Glomerular visceral epithelial cell (primary cell): ENCODE data around the gene PSMB11.

Experiments
- DNase-seq: peaks from one replicate; pipeline ENCODE4 v3.0.0-alpha.2; 2016; ENCODE audit errors: extremely low spot score

The PSMB11 gene

GRCh38 chr14:23085458-23085857 is 43.4 kb downstream of the PSMB11 start:
- no peak for DNase-seq

GRCh38 chr14:23086565-23086964 is 44.6 kb downstream of the PSMB11 start:
- DNase-seq = no peak

DNA sequence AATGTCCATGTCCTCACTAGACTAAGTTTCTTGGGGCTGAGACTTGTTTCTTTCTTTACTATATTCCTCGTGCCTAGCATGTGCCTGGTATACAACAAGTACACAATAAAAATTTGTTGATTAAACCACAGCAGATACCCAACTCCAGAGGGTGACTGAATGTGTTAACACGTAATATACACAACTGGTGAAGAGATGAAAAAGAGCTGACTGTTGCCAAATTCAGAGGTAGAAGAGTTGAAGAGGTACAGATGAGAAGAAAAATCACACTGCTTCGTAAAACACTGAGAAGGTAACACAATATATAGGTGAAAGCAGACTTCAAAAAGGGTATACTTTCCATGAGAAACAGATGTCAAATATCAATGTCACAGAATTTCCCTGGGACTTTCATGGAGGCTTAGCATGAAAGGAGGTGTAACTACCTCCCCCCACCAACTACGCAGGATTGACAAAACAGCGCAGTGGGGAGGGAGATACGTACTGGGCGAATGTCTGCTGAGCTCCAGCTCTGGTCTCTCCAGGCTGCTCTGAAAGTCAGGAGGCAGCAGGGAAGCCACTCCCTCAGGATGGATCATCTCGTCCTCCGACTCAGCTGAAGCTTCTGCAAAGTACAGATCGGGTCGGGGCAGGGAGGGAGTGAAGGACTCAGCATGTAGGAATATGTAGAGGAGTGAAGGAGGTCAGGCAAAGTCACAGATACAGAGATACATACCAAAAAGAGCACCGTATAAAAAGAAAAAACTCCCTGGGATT is 47.7 kb downstream of the PSMB11 start:
- DNase-seq = no peak

DNA sequence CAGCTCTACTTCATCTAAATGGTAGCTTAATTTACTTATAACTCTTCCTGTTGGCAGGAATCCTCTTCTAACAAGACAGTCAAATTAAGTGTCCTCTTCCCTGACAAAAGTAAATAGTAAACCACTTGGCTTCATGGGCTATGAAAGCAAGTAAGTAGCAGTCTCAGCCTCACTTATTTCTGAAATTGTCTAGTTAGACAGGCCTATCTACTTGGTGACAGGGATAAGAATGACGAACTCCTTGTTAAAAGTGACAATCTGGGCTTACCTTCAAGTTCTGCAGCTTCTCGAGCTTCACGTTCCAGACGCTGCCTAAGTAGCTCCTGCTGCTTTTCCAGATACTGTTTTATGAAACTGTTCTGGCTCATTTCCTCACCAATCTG is 48.2 kb downstream of the PSMB11 start:
- no peak for DNase-seq

DNA sequence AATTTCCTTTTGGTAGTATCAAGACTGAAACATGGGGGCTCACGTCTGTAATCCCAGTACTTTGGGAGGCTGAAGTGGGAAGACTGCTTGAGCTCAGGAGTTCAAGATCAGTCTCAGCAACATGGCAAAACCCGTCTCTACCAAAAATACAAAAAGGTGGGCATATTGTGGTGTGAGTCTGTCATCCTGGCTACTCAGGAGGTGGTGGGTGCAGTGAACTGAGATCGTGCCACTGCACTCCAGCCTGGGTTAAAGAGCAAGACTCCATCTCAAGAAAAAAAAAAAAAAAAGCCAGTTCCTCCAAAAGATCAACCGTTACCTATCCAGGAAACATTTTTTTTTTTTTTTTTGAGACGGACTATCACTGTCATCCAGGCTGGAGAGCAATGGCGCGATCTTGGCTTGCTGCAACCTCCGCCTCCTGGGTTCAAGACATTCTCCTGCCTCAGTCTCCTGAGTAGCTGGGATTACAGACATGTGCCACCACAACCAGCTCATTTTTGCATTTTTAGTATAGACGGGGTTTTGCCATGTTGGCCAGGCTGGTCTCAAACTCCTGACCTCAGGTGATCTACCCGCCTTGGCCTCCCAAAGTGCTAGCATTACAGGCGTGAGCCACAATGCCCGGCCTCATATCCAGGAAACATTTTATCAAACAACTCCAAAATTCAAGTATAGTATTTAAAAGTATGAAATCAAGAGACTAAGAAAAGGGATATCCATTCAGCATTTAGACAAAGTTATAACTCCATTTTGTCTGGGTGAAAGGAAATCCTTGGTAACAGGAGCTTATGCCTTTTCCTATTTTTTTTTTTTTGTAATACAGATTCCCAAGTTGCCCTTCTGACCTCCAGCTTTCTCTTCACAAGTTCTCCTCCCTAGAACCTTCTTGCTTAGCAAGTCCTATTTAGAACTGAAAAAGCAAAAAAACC is 49.5 kb downstream of the PSMB11 start:
- DNase-seq = no peak

DNA sequence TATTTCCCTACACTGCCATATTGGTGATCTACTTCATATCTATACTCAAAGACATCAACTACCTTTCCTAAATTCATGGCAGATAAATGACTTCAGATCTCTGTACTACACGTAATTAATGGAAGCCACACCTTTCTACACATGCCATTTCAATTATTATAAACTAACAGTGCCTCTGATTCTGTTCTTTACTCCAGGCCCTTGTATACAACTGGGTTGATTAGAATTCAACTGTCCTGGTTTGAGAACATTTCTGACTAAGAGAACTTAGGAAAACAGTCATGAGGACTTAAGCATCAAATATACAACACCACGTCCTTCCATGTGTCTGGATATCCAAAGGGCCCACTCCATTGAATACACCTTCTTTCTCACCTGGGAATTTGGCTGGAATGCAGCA is 51.1 kb downstream of the PSMB11 start:
- DNase-seq = no peak

DNA sequence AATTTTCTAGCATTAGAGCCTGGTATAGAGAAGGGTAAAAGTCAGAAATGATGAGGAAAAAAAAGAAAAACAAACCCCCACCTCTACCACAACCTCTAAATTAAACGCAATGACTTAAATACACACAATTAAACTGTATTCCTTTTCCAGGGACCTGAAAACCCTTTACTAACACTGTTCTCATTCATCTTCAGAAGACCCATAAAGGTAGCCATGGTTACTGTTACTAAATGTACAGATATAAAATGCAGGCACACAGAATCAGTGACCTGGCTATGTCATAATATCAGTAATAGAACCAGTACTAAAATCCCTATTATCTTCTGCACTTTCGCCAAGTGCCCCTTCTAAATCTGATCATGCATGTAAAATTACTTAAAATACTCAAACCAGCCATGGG is 51.5 kb downstream of the PSMB11 start:
- no peak for DNase-seq
